ENCODE data around the gene MTRF1.
A peak's percentile ranks its signal among the peaks of the same experiment; 100 is the strongest.

MTRF1 gene

GRCh38 chr13:41206467-41206866 lies 56.9 kb downstream of the MTRF1 start:
- H3K36me3 ChIP-seq (ENCODE audit: insufficient read depth, low read length): no peaks in the 10 kb centered on the region
- H3K4me3 ChIP-seq: no peak overlapping the region
- no peak overlapping the region for H3K9ac ChIP-seq (ENCODE audit: insufficient read length)
- no peak for DNase-seq (ENCODE audit: low read depth, low spot score)
- no peak for TF ChIP-seq FOXP2 (optimal IDR thresholded peaks at IDR 0.05; ENCODE audit: control extremely low read depth, extremely low read length, insufficient read depth)
- no peak for TF ChIP-seq EZH2 (IDR thresholded peaks at IDR 0.05)
- no peak for TF ChIP-seq POLR2AphosphoS5 (IDR thresholded peaks at IDR 0.05; ENCODE audit: borderline replicate concordance, low read depth, low read length)
- H3K9me3 ChIP-seq (ENCODE audit: low read depth, low read length): peaks cover 5% of the 10 kb centered on the region; the same call in 1 of the 2 replicates
- no peak overlapping the region for H3K27ac ChIP-seq

- no peak for DNase-seq (ENCODE audit: low read depth, low spot score)
- no peak overlapping the region for H3K27ac ChIP-seq
- H3K4me3 ChIP-seq: no peak overlapping the region
- H3K36me3 ChIP-seq (ENCODE audit: insufficient read depth, low read length): no peaks in the 10 kb centered on the region
- no peaks in the 10 kb centered on the region for H3K9me3 ChIP-seq (ENCODE audit: low read depth, low read length)
- TF ChIP-seq POLR2AphosphoS5 (IDR thresholded peaks at IDR 0.05; ENCODE audit: borderline replicate concordance, low read depth, low read length): no peak
- TF ChIP-seq FOXP2 (optimal IDR thresholded peaks at IDR 0.05; ENCODE audit: control extremely low read depth, extremely low read length, insufficient read depth): no peak
- TF ChIP-seq EZH2 (IDR thresholded peaks at IDR 0.05): no peak
- no peak overlapping the region for H3K9ac ChIP-seq (ENCODE audit: insufficient read length)
Observed at GRCh38 chr13:41203810-41204209, 59.6 kb downstream of the MTRF1 start.

- Histone ChIP-seq H3K9me3 (ENCODE audit: low read depth, low read length) (0 out of 2 replicates have a peak, but pooled peaks cover 1% of the 10 kb centered on the region), H3K4me3 (no peak overlapping the region), H3K9ac (ENCODE audit: insufficient read length) (no peak overlapping the region), H3K36me3 (ENCODE audit: insufficient read depth, low read length) (no peaks in the 10 kb centered on the region), H3K27ac (no peak overlapping the region)
- TF ChIP-seq EZH2 (IDR thresholded peaks at IDR 0.05) (no peak), POLR2AphosphoS5 (IDR thresholded peaks at IDR 0.05; ENCODE audit: borderline replicate concordance, low read depth, low read length) (no peak), FOXP2 (optimal IDR thresholded peaks at IDR 0.05; ENCODE audit: control extremely low read depth, extremely low read length, insufficient read depth) (no peak)
- no peak for DNase-seq (ENCODE audit: low read depth, low spot score)
Observed at GRCh38 chr13:41200126-41200525, 63.2 kb downstream of the MTRF1 start.

GRCh38 chr13:41199526-41199925 lies 63.9 kb downstream of the MTRF1 start:
- Histone ChIP-seq H3K36me3 (ENCODE audit: insufficient read depth, low read length) (no peaks in the 10 kb centered on the region), H3K27ac (no peak overlapping the region), H3K9me3 (ENCODE audit: low read depth, low read length) (0 out of 2 replicates have a peak, but pooled peaks cover 3% of the 10 kb centered on the region), H3K4me3 (no peak overlapping the region), H3K9ac (ENCODE audit: insufficient read length) (no peak overlapping the region)
- no peak for DNase-seq (ENCODE audit: low read depth, low spot score)
- TF ChIP-seq FOXP2 (optimal IDR thresholded peaks at IDR 0.05; ENCODE audit: control extremely low read depth, extremely low read length, insufficient read depth): no peak
- TF ChIP-seq EZH2 (IDR thresholded peaks at IDR 0.05): no peak
- TF ChIP-seq POLR2AphosphoS5 (IDR thresholded peaks at IDR 0.05; ENCODE audit: borderline replicate concordance, low read depth, low read length): no peak

GRCh38 chr13:41199079-41199478 lies 64.3 kb downstream of the MTRF1 start:
- no peaks in the 10 kb centered on the region for H3K36me3 ChIP-seq (ENCODE audit: insufficient read depth, low read length)
- TF ChIP-seq FOXP2 (optimal IDR thresholded peaks at IDR 0.05; ENCODE audit: control extremely low read depth, extremely low read length, insufficient read depth) (no peak), EZH2 (IDR thresholded peaks at IDR 0.05) (no peak), POLR2AphosphoS5 (IDR thresholded peaks at IDR 0.05; ENCODE audit: borderline replicate concordance, low read depth, low read length) (no peak)
- 0 out of 2 replicates have a peak, but pooled peaks cover 3% of the 10 kb centered on the region for H3K9me3 ChIP-seq (ENCODE audit: low read depth, low read length)
- no peak overlapping the region for H3K27ac ChIP-seq
- no peak overlapping the region for H3K9ac ChIP-seq (ENCODE audit: insufficient read length)
- no peak for DNase-seq (ENCODE audit: low read depth, low spot score)
- H3K4me3 ChIP-seq: no peak overlapping the region

GRCh38 chr13:41196620-41197019 lies 66.8 kb downstream of the MTRF1 start:
- TF ChIP-seq EZH2 (IDR thresholded peaks at IDR 0.05) (no peak), POLR2AphosphoS5 (IDR thresholded peaks at IDR 0.05; ENCODE audit: borderline replicate concordance, low read depth, low read length) (no peak), FOXP2 (optimal IDR thresholded peaks at IDR 0.05; ENCODE audit: control extremely low read depth, extremely low read length, insufficient read depth) (no peak)
- no peak for DNase-seq (ENCODE audit: low read depth, low spot score)

GRCh38 chr13:41196011-41196410 lies 67.4 kb downstream of the MTRF1 start:
- no peak overlapping the region for H3K27ac ChIP-seq
- TF ChIP-seq POLR2AphosphoS5 (IDR thresholded peaks at IDR 0.05; ENCODE audit: borderline replicate concordance, low read depth, low read length) (no peak), FOXP2 (optimal IDR thresholded peaks at IDR 0.05; ENCODE audit: control extremely low read depth, extremely low read length, insufficient read depth) (no peak), EZH2 (IDR thresholded peaks at IDR 0.05) (no peak)
- 0 out of 2 replicates have a peak, but pooled peaks cover 5% of the 10 kb centered on the region for H3K36me3 ChIP-seq (ENCODE audit: insufficient read depth, low read length)

More at GRCh38 chr13:41196620-41197019, 66.8 kb downstream of the MTRF1 start:
- Histone ChIP-seq H3K9me3 (ENCODE audit: low read depth, low read length) (0 out of 2 replicates have a peak, but pooled peaks cover 3% of the 10 kb centered on the region), H3K4me3 (no peak overlapping the region), H3K9ac (ENCODE audit: insufficient read length) (no peak overlapping the region), H3K36me3 (ENCODE audit: insufficient read depth, low read length) (0 out of 2 replicates have a peak, but pooled peaks cover 5% of the 10 kb centered on the region), H3K27ac (no peak overlapping the region)

GRCh38 chr13:41193919-41194824 lies 69.2 kb downstream of the MTRF1 start, which contains the start of gene KBTBD7:
KBTBD7 (minus strand) TSS chr13:41194569; CDS start chr13:41194257, 312 bp downstream.
- DNase-seq (ENCODE audit: low read depth, low spot score): no peak
- H3K36me3 ChIP-seq (ENCODE audit: insufficient read depth, low read length): 0 out of 2 replicates have a peak, but pooled peaks cover 5% of the 10 kb centered on the region
- TF ChIP-seq FOXP2 (optimal IDR thresholded peaks at IDR 0.05; ENCODE audit: control extremely low read depth, extremely low read length, insufficient read depth) (no peak), EZH2 (IDR thresholded peaks at IDR 0.05) (no peak), POLR2AphosphoS5 (IDR thresholded peaks at IDR 0.05; ENCODE audit: borderline replicate concordance, low read depth, low read length) (no peak)
- peak within 1 kb of the TSS; percentile 73 for H3K9ac ChIP-seq (ENCODE audit: insufficient read length)
- H3K4me3 ChIP-seq: peak within 1 kb of the TSS; percentile 78
- H3K27ac ChIP-seq: no peak within 1 kb of the TSS; the same call in 1 of the 2 replicates
- 0 out of 2 replicates have a peak, but pooled peaks cover 3% of the 10 kb centered on the region for H3K9me3 ChIP-seq (ENCODE audit: low read depth, low read length)

More at GRCh38 chr13:41196011-41196410, 67.4 kb downstream of the MTRF1 start:
- H3K9ac ChIP-seq (ENCODE audit: insufficient read length): no peak overlapping the region
- H3K4me3 ChIP-seq: no peak overlapping the region
- H3K9me3 ChIP-seq (ENCODE audit: low read depth, low read length): 0 out of 2 replicates have a peak, but pooled peaks cover 3% of the 10 kb centered on the region
- no peak for DNase-seq (ENCODE audit: low read depth, low spot score)
